GM03348 (cell line): ENCODE data around the gene CEP162.
"Not testable (repeated sequence)": the region's sequence is repeated elsewhere in the genome, so short reads cannot be mapped to it uniquely, and the experiment has no call there.

Experiments used
- DNase-seq: peaks from one replicate; pipeline ENCODE4 v3.0.0; 2012; ENCODE audit warnings: low spot score

Gene CEP162

GRCh38 chr6:84141521-84141920, 85.9 kb downstream of the CEP162 start:
- DNase-seq, result no peak

DNA sequence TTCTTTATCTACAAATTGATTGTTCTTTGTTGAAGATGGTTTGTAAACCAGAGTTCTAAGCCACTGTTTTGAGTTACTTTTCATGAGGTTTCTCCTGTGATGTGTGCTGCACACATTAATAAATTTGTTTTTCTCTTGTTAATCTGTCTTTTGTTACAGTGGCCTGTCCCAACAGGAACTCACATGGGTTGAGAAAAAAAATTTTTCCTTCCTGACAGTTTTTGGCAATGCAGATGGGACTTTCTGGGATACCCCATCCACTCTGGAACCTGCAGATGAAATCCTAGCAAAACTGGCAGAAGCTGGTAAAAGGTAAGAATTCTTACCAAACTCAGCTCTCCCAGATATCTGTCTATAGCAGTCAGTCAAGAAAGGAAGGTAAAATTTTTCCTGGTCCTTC, 88.1 kb downstream of the CEP162 start:
- DNase-seq, result no peak

DNA sequence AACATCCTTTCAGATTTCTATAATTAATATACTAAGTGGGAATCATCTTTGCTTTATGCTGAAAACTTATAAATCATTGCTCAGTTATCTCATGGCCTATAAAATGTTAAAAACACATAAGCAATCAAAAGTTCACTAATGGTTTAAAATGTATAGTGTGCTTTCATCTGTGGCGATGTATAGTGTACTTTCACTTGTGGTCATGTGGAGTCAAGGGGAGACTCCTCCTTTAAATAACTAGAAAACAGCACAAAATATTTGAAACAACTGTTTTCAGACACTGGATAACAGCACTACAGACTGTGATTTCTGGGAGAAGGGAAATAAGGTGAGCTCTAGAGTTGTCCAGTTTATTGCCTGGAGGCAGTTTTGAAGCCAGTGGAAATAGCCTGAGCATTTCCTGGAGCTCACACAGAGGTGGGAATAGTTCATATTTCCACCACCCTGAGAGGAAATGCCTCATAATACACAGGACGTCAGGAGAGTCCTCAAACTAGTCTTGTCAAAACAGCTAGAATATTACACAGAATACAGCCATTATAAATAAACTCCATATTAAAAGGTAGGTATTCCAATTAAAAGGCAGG, 89.4 kb downstream of the CEP162 start:
- no peak for DNase-seq

DNA sequence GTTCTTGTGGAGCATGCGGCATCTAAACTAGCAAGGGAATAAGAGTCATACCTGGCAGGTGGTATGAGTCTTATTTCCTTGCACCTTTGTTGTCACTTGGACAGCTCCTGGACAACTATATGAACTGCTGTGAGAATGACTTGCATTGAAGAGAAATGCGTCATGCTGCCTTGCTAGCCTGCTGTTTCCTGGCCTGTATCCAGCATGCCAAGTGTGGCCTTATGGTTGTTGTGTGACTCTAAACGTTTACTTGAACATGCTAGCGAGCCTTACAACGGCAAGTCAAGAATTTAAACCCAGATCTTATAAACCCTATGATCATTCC, 90.4 kb downstream of the CEP162 start:
- no peak for DNase-seq

GRCh38 chr6:84136364-84137050, 90.9 kb downstream of the CEP162 start:
- DNase-seq, result no peak

GRCh38 chr6:84135291-84135690, 92.2 kb downstream of the CEP162 start:
- no peak for DNase-seq

GRCh38 chr6:84133385-84133784, 94.1 kb downstream of the CEP162 start:
- not testable (repeated sequence) for DNase-seq

DNA sequence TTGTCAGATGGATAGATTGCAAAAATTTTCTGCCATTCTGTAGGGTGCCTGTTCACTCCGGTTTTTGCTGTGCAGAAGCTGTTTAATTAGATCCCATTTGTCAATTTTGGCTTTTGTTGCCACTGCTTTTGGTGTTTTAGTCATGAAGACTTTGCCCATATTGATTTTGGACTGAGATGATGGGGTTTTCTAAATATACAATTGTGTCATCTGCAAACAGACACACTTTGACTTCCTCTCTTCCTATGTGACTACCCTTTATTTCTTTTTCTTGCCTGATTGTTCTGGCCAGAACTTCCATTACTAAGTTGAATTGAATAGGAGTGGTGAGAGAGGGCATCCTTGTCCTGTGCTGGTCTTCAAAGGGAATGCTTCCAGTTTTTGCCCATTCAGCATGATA, 97.9 kb downstream of the CEP162 start:
- DNase-seq, result not testable (repeated sequence)

DNA sequence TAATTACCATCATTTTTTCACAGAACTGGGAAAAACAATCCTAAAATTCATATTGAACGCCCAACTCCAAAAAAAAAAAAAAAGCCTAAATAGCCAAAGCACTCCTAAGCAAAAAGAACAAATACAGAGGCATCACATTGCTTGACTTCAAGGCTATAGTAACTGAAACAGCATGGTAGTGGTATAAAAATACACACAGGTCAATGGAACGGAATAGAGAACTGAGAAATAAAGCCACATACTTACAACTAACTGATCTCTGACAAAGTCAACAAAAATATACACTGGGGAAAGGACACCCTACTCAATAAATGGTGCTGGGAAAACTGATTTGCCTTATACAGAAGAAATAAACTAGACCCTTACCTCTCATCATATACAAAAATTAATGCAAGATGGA, 104.3 kb downstream of the CEP162 start:
- no peak for DNase-seq

GRCh38 chr6:84119277-84119676, 108.2 kb downstream of the CEP162 start:
- no peak for DNase-seq

- DNase-seq, result no peak
These were observed 109.3 kb downstream of the CEP162 start for GRCh38 chr6:84118191-84118590.

DNA sequence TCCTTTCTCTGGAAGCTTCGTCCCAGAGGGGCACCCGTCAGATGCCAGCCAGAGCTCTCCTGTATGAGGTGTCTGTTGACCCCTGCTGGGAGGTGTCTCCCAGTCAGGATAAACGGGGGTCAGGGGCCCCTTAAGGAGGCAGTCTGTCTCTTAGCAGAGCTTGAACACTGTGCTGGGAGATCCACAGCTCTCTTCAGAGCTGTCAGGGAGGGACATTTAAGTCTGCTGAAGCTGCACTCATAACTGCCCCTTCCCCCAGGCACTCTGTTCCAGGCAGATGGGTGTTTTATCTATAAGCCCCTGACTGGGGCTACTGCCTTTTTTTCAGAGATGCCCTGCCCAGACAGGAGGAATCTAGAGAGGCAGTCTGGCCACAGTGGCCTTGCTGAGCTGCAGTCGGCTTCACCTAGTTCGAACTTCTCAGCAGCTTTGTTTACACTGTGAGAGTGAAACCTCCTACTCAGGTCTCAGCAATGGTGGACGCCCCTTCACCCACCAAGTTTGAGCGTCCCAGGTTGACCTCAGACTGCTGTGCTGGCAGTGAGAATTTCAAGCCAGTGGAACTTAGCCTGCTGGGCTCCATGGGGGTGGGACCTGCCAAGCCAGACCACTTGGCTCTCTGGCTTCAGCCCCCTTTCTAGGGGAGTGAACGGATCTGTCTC, 112.4 kb downstream of the CEP162 start:
- DNase-seq, result not testable (repeated sequence)

DNA sequence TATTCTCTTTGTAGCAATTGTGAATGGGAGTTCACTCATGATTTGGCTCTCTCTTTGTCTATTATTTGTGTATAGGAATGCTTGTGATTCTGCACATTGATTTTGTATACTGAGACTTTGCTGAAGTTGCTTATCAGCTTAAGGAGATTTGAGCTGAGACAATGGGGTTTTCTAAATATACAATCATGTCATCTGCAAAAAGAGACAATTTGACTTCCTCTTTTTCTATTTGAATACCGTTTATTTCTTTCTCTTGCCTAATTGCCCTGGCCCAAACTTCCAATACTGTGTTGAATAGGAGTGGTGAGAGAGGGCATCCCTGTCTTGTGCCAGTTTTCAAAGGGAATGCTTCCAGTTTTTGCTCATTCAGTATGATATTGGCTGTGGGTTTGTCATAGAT, 116.1 kb downstream of the CEP162 start:
- not testable (repeated sequence) for DNase-seq

DNA sequence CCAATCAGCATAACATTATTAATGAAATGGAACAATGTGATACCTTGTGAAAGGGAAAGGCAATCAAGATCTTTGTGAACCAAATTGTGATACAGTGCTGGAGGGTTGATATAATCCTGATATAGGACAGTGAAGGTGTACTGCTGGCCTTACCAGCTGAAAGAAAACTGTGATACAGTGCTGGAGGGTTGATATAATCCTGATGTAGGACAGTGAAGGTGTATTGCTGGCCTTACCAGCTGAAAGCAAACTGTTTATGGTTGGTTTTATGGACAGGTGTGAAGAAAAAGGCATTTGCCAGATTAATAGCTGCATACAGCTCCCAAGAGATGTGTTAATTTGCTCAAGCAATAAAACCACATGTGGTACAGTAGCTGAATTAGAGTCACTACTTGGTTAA, 119.9 kb downstream of the CEP162 start:
- DNase-seq, result no peak

- peak; percentile 26 for DNase-seq
These were observed 122.1 kb downstream of the CEP162 start for GRCh38 chr6:84105215-84105924.

GRCh38 chr6:84103029-84103428, 124.4 kb downstream of the CEP162 start:
- DNase-seq, result peak; percentile 75

DNA sequence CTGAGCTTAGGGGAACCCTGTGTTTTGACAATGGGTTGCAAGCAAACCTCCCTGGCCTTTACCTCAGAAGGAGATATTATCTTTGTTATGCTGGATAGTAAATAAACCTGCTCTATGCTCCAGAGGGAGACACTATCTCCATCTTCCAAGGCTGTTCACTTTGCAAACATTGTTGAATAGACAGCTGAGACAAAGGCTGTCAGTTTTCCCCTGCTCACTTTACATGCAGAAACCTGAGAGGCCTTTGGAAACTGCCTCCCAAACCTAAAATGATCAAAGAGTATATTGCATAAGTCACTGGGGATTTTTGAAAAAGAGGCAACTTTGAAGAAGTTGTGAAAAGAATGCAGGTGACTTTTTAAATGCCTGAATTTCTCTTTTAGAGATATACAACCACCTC, 132.3 kb downstream of the CEP162 start:
- no peak for DNase-seq

GRCh38 chr6:84093441-84094435, 133.7 kb downstream of the CEP162 start:
- DNase-seq, result peak; percentile 27

DNA sequence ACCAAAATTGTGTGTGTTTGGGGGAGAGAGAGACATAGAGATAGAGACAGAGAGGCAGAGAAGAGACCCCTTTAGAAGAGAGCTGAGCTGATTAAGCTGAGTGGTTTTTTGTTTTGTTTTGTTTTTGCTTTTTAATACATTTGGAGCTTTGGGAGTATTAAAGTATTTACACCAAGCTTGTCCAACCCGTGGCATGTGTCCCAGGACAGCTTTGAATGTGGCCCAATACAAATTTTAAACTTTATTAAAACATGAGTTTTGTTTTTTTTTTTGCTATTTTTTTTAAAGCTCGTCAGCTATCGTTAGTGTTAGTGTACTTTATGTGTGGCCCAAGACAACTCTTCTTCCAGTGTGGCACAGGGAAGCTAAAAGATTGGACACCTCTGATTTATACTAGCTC, 137.9 kb downstream of the CEP162 start:
- DNase-seq, result no peak

GRCh38 chr6:84089081-84089480, 138.4 kb downstream of the CEP162 start:
- DNase-seq, result no peak

DNA sequence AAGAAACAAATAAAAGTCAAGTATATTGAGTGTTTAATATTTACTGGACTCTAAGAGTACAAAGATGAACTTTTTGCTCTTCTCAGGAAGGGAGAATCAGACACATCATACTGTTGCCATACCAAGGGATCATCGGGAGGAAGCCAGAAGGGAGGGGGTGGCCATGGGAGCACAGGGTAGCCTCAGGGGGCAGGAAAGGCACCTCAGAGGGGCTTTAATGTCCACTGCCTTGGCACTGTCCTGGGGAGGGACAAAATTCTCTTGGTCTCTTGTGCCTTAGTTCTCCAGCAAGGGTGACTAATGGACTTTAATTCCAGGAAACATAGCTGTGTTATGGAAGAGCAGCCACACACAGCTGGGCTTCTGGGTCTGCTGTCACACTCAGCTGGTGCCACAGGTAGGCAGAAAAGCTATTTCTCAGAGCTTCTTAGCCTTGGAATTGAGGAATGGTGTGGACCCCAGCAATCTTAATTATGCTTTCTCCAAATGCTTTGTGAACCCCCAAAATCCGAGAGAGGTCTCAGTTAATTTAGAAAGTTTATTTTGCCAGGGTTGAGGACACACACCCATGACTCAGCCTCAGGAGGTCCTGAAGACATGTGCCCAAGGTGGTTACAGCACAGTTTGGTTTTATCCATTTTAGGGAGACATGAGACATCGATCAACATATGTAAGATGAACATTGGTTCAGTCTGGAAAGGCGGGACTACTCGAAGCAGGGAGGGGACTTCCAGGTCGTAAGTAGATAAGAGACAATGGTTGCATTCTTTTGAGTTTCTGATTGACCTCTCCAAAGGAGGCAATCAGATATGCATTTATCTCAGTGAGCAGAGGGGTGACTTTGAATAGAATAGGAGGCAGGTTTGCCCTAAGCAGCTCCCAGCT, 140.7 kb downstream of the CEP162 start:
- no peak for DNase-seq
